NCI-H69 (cell line): ENCODE results near the gene NFKB1.
"Not testable (repeated sequence)": the region's sequence is repeated elsewhere in the genome, so short reads cannot be mapped to it uniquely, and the experiment has no call there.

Source experiments
- DNase-seq: peaks from one replicate; lab custom pipeline; 2025; lab: John Stamatoyannopoulos, UW

The NFKB1 gene

DNA sequence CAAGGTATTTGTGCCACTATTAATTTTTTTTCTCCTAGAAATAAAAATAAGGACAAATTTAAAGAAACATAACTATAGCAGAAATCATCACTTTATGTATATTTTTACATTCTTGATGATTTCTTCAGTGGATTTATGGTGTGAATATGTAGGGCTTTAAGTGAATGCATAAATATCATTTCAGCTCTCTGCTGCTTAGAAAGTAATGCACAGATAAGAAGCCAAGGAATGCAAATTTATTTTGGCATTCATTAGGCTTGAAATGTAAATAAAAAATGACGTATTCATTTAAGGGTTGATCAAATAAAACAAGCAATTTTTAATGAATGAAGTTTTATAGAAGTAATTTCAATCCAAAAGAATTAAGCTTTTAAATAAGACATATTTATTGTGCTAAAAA is 66.3 kb downstream of the NFKB1 start:
- no peak for DNase-seq

DNA sequence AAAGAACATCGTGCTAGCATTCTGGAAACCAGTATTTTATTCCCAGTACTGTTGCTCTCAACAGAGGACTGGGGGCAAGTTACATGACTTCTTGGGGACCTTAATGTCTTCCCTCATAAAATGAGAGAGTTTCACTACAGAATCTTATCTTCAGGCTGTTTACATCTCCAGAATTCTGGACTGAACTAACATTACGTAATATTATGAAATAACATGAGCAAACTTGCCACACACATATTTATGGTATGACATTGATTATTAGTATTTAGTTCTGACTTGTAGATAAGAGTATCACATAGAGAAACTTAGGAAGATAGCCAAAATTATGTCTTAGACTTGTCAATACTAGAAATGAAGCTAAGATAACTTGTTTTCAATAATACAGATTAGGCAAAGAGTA is 68.0 kb downstream of the NFKB1 start:
- DNase-seq: no peak

DNA sequence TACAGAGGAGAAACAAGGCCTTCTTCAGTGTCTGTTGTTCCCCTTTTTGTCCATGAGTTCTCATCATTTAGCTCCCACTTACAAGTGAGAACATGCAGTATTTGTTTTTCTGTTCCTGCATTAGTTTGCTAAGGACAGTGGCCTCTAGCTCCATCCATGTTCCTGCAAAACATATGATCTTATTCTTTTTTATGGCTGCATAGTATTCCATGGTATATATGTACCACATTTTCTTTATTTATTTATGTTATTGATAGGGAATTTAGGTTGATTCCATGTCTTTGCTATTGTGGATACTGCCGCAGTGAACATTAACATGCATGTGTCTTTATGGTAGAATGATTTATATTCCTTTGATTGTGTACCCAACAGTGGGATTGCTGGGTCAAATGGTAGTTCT is 69.1 kb downstream of the NFKB1 start:
- not testable (repeated sequence) for DNase-seq

DNA sequence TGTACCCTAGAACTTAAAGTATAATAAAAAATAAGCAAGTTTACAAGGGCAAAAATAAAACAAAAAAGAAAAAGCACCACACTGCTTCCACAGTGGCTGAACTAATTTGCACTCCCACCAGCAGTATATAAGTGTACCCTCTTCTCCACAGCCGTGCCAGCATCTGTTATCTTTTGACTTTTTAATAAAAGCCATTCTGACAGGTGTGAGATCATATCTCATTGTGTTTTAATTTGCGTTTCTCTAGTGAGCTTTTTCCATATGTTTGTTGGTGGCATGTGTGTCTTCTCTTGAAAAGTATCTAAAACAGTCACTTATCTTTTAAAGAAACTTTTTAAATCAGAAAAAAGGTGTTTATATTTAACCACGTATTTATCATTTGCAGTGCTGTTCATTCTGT is 71.3 kb downstream of the NFKB1 start:
- no peak for DNase-seq

DNA sequence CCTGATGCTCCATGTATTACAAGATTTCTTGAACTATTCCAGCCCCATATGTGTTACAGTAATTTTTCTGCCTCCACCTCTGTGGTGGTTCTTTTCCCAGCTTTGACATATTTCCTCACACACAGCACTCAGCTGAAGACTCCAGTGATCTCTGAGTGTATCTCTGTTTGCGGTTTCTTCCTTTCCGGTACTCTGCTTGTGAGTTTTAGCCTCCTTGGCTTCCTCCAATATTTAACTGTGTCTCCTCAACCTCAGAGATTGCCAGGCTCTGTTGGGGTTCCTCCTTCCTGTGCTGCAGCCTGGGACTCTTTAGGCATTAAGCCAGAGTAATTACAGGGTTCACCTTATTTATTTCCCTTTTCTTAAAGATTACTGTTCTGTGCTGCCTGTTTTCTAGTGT is 73.2 kb downstream of the NFKB1 start:
- no peak for DNase-seq

DNA sequence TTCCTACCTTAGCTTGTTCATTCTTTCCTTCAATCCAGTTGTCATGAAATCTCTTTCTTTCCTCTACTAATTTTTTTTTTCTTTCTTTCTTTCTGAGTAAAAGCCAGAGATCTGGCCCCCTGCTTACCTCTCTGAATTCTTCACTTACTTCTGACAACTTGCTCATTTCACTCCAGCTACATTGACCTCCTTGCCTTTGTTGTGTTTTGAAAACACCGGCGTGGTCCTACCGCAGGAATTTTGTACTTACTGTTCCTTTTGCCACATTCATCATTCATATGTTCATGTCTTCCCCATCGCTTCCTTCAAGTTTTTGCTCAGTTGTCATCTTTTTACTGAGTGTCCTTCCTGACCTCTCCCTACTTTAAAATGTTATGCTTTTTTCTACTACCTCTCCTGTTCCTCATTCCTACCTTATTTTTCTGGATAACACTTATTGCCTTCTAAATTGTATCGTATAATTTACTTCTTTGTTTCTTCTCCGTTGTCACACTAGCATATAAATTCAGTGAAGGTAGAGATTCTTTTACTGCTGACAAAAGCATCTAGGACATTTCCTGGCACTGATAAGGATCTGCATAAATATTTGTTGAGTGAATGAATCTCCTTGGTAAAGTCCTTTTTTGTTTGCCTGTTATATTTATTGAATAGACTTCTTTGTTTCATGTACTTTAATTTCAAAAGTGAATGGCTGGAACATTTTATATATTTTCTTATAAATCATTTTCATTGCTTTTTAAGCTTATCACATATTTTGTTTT is 74.4 kb downstream of the NFKB1 start:
- no peak for DNase-seq

DNA sequence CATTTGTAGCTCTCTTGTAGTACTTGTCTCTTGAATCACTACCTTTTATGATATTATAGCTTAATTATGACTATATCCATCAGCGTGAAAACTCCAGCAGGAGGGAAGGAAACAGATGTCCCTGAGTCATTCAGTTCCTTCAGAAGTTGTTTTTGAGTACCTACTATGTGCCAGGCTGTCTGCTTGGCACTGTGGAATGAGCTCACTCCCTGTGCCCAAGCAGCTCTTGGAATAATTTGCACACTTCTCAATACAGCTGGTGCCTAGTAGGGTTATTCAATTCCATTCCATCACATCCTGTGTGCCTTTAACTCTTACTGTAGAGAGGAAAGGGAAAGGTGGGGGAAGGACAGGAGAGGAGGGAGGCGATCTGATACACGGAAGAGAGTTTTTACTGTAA is 77.1 kb downstream of the NFKB1 start:
- DNase-seq: no peak

DNA sequence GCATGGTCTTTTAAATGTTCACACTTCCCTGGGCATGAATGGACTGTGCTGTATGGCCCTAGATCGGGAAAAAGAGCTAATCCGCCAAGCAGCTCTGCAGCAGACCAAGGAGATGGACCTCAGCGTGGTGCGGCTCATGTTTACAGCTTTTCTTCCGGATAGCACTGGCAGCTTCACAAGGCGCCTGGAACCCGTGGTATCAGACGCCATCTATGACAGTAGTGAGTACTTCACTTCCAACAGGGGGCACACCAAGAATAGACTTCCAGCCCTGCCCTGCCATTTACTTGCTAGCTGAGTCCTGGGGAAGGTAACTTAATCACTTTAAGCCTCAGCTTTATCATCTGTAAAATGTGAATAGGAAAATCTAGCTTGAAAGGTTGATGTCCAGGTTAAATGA is 77.7 kb downstream of the NFKB1 start:
- peak; percentile 7 for DNase-seq

DNA sequence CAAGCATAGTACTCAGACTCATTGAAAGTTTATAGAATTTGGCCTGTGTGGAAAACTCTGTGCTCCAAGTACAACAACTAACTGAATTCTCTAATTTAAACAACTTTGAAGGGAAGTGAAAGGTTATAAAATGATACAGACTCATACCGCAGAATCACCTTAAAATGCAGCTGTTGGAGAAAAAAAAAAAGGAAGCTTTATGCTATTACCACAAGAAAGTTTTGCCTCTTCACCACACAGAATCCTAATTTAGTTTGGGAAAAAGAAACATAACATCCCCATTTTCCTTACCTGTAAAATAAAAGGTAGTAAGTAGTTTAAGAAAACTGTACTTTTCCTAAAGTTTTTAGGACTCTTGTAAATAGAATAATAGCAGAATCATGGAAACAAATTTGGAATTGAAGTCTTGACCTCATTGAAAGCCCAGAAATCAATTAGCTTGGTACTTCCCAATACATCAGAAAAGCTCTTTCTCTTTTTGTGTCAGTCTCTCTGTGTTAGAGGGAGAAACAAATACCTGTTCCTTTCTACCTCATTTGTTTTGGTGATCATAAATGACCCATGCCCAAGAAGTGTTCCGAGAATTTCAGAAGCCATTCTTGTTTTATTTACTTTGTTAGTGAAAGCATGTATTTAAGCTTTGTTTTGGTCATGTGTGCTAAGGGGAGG is 78.8 kb downstream of the NFKB1 start:
- DNase-seq: no peak

DNA sequence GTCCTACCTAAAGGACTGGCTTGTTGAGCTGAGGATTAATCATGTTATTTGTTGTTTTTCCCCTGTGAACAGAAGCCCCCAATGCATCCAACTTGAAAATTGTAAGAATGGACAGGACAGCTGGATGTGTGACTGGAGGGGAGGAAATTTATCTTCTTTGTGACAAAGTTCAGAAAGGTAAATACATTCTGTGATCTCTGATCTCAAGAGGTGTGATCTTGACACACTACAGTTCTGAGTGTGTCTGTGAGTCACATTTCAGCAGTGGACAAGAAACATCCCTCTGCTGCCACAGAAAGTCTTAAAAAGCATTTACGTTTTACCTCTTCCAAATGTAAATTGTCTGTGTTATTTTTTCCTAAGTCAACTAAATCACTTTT is 79.3 kb downstream of the NFKB1 start:
- DNase-seq: no peak

DNA sequence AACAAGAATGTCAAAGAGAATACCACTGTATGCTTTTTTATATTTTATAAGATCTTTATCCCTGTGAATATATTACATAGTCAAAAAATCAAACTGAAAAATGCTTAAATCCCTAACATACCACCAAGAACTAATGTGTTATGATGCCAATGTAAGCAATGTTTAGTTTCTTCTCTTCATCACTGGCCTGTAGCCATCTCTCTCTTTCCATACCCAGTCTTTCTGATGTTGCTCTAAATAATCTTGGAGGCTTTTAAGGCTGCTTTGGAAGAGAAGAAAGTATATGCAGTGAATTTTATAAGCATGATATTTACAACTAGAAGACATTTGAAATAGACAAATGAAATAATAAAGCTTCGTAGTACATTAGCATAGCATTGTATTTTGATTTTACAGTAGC is 82.9 kb downstream of the NFKB1 start:
- no peak for DNase-seq

DNA sequence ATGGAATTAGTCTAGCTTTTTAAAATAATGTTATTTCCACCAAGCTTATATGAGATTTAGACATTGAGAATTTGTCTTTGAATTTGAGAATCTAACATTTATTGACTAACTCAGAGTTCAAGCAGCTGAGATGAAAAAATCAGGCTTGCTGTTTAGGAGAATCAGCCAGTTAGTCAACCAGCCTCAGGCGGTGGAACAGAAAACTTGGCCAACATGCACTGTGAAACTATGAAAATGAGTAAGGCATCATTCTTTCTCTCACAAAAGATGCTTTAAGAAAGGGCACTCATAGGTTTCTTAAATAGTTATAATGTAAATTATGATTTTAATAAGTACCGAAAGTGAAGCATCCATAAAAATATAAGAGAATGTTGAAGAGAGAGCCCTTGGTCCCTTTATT is 84.2 kb downstream of the NFKB1 start:
- no peak for DNase-seq

DNA sequence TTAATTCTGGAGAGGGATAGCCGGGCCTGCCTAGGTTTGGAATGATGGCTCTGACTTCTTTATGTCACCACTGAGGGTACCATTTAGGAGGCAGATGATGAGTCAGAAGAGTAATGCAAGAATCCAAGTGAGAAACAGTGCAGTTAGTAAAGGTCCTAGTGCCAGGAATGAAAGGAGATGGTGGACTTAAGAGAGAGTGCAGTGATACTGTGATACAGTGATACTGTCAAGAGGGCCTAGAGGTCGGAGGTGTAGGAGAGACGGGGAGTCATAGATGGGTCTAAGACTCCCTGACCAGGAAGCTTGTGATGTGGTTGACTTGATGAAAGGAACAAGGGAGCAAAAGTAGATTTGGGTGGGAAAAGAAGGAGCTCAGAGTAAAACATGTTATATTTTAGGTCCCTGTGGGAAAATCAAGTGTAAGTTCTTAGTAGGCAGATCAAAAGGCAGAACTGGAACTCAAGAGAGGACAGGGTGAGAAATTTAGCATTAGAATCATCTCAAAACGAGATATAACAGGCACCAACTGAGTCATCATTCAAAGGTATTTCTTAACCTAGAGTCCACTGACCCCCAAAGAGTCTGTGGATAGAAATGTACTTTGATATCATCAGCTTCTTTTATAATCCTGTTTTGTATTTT is 85.0 kb downstream of the NFKB1 start:
- DNase-seq: no peak

DNA sequence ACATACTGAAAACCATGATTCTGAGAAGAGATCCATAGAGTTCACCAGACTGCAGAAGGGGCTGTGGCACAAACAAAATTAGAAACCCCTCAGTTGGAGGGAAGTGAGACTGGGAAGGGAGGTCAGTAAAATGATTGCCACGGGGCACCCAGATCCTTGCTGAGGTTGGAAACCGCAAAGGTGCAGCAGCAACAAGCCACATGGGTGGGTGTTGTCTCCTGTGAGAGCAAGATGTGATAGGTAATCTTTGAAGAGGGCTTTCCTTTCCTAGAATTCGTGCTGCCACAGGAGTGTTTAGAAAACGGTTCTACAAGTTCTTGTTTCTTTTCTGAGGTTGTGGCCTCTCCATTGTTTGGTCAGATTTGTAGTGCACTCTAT is 85.5 kb downstream of the NFKB1 start:
- no peak for DNase-seq

DNA sequence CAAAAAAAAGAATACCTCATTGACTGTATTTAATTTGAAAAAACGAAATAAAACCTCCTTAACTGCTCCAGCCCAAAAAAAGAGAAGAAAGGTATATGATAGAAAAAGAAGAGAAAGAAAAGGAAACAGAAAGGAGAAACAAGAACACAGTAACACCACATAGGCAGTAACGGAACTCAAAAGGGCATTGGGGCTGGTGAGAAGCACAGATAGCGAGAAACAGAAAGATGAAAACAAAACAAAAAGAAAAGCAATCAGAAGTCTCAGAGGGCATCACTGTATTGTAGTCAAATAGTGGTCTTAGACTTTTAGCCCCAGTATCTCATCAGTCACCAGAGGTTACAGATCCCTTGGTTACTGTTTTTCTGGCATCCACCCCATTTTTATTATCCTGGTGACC is 88.6 kb downstream of the NFKB1 start:
- DNase-seq: no peak

DNA sequence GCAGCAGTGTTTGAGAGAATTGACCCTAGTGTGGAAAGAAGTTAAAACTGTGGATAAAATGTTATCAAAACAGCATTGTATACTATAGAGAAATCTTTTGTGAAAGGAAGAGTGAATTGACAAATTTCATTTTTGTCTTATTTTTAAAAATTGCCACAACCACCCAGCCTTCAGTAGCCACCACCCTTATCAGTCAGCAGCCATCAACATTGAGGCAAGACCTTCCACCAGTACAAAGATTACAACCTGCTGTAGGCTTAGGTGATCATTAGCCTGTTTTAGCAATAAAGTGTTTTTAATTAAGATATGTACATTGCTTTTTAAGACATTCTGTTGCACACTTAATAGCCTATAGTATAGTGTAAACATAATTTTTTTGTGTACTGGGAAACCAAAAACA is 91.1 kb downstream of the NFKB1 start:
- DNase-seq: no peak

DNA sequence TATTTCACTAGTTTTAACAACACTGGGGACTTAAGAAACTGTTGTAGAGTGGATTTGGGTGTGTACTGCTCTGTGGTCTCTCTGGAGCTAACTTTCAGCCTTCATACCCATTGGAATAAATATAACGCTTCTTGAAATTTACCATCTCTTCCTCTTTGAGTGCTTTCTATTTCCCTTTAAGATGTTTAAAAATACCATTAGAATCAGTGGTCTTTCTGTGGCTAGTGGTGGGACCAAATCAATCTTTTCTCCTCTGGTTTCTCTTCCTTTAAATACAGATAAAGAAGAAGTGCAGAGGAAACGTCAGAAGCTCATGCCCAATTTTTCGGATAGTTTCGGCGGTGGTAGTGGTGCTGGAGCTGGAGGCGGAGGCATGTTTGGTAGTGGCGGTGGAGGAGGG is 92.0 kb downstream of the NFKB1 start:
- DNase-seq: no peak

DNA sequence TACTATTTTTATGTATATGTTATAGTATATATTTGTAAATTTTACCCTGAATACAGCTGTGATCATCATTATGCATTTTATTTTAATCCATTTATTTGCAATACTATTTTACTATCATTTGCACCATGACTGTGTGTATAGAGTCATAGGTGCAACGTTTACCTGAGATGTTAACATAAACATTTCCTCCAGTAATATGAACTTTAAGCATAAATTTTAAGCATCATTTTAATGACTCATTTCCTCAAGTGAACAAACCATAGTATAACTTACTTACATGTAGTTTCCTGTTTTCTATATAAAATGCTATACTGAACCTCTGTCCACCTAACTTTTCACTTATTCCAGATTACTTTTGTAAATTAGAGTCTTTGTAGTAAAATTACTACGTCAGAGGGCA is 92.8 kb downstream of the NFKB1 start:
- DNase-seq: no peak

DNA sequence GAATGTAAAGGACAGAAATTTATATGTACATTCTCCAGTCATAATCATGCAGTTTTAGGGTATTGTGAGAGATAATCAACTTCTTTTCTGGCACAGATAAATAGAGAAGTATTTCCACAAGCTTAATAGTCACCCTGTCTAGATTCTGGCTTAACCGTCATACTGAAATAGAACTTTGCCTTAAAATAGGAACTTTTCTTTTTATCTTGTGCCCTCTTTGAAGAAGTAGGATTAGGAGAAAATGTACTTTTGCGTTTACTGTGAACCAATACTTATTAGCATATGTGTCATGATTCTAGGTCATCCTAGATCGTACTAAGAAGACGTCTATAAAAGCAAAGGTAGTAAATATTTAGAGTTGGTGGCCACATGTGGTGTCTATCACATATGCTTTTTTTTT is 95.4 kb downstream of the NFKB1 start:
- DNase-seq: no peak

DNA sequence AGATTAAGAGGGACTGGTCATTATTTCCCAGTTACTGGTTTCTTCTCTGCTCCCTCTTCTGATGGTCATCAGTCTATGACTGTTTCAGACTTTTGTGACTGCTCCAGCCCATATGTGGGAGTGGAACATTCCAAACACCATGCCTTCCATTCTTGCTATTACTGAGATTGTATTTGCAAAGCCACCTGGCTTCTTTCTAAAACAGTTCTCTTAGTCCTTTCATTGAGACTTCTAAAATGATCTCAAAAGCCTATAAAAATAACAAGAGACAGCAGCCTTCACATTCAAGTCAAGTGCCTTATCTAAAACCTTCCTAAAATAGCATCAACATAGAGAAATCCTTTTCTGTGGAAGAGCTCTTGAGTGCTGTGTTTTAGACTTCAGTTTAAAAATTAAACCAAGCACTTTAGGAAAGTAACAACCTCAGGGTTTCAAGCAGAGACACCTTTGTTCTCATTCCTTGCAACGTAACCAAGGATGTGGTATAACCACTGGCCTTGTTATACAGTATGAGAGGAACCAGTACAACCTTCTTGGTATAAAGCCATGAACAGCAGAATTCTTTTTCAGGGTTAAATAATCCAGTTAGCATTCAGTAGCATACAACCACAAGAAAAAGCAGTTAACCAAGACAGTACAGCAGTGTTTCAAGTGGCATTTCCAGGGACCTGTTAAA is 97.1 kb downstream of the NFKB1 start:
- no peak for DNase-seq

DNA sequence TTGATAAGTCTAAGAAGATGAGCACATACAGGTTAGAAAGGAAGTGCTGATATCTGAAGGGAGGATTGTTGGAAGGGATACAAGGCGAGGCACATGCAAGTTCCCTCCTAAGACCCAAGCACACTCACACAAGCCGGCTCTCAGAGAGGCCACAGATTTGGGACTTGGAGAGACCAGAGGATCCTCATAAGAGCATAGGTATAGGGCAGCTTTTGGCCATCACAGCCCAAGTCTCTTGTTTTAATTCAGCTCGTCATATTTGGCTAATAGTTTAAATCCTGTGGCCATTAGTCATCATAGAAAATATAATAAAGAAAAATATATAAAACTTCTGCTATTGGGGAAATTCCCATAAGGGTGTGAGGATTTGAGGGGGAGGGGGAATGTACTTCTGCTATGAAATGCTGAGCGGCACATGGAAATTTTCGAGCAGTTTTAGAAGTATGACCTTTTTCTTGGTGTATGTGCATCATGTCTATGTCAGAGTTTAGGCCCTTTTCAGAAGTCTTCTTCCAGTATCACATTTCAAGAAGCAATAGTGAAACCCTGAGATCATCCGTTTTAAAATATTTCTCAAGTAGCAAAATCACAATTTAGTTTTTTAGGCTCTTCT is 97.7 kb downstream of the NFKB1 start:
- no peak for DNase-seq

DNA sequence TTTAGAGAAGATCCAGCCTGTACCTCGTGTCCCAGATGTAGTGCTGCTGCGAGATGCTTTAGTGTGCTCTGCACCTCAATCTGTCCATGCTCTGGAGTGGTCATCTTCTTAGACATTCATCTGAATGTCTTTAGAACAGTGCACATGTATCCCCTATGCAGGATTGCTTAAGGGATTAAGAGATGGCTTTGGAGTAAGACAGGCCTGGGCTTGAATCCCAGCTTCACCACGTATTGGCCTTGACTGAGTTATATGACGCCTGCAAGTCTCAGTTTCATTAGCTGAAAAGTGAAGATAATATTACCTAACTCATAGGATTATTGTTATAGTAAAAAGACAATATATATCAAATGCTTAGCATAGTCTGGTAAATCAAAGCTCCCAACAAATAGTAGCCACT is 98.3 kb downstream of the NFKB1 start:
- no peak for DNase-seq

DNA sequence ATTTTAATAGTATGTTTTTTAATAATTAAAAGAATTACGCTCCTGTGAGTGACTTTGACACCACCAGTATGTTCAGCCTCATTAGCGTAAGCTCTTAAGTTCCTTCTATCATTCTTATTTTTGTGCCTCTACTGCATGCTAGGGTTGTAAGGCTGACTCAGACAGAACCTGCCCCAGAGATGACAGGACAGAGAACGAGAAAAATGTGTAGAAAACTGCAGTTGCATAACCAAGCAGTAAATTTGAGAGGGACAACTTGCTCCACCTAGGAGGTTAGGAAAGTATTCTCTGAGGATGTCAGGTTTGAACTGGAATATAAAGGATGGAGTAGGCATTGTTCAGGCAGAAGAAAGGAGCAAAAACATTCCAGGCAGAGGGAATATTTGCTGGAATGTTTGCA is 98.7 kb downstream of the NFKB1 start:
- no peak for DNase-seq
